Upper lobe of left lung (tissue), 4 donors: ENCODE results near the gene EP300.

Experiments used
- POLR2A ChIP-seq, 4 donors: fragments of 450-650 bp; IDR thresholded peaks; one replicate each; pipeline ENCODE4 v1.5.1; 2016 to 2017; ENCODE audit warnings: antibody characterized with exemption in 4 of 4, mild to moderate bottlenecking in 2 of 4
- POLR2AphosphoS5 ChIP-seq, 2 donors: sonication (generic); formaldehyde crosslinking; IDR thresholded peaks; one replicate each; pipeline ENCODE4 v1.5.1; 2017; ENCODE audit warnings: antibody characterized with exemption in 2 of 2
- TF ChIP-seq, protein P1 (sequence below), 6 experiments: fragments of 450-650 bp in 4 of 6; fragments of 200-600 bp in 2 of 6; sonication (generic) in 2 of 6; IDR thresholded peaks; one replicate each; pipeline ENCODE4 v1.5.1; 2016 to 2019; ENCODE audit warnings: antibody characterized with exemption in 6 of 6

GRCh38 chr22:41215409-41215808, 123.0 kb downstream of the EP300 start:
- TF ChIP-seq, protein P1, sequence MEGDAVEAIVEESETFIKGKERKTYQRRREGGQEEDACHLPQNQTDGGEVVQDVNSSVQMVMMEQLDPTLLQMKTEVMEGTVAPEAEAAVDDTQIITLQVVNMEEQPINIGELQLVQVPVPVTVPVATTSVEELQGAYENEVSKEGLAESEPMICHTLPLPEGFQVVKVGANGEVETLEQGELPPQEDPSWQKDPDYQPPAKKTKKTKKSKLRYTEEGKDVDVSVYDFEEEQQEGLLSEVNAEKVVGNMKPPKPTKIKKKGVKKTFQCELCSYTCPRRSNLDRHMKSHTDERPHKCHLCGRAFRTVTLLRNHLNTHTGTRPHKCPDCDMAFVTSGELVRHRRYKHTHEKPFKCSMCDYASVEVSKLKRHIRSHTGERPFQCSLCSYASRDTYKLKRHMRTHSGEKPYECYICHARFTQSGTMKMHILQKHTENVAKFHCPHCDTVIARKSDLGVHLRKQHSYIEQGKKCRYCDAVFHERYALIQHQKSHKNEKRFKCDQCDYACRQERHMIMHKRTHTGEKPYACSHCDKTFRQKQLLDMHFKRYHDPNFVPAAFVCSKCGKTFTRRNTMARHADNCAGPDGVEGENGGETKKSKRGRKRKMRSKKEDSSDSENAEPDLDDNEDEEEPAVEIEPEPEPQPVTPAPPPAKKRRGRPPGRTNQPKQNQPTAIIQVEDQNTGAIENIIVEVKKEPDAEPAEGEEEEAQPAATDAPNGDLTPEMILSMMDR (IDR thresholded peaks at IDR 0.05), result no peak
- TF ChIP-seq POLR2AphosphoS5 (IDR thresholded peaks at IDR 0.05) (no peak), POLR2A (IDR thresholded peaks at IDR 0.05) (no peak)
